ENCODE results near the gene ATPAF1. TPM values are rescaled to one million over a fixed set of nuclear protein-coding genes. Genes with fewer than 3 reads are reported as not detected.

The ATPAF1 gene
- total and polyA plus RNA-seq, 2 donors (not counting 1 experiment from before 2014, with no cell fraction given), result 65.6 to 72.1 TPM

DNA sequence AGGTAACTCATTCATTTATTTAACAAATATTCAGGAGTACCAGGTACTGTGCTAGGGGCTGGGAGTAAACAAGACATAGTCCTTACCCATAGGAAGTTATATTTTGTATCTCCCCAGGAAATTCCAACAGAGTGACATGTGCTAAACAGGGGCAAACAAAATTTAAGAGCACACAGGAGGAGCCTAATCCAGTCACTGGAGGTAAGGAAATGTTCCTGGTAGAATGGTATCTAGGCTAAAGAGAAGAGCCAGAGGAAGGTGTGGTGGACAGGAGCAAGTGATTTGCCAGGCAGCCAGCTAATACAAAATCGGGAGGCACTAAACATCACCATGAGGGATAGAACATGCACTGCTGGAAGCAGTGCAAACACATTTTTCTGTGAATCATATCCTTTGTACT, 13.9 kb upstream of the ATPAF1 start:
- TF ChIP-seq EZH2 (IDR thresholded peaks at IDR 0.05; ENCODE audit: low read length, missing control alignments), result no peak
- TF ChIP-seq, protein P1, sequence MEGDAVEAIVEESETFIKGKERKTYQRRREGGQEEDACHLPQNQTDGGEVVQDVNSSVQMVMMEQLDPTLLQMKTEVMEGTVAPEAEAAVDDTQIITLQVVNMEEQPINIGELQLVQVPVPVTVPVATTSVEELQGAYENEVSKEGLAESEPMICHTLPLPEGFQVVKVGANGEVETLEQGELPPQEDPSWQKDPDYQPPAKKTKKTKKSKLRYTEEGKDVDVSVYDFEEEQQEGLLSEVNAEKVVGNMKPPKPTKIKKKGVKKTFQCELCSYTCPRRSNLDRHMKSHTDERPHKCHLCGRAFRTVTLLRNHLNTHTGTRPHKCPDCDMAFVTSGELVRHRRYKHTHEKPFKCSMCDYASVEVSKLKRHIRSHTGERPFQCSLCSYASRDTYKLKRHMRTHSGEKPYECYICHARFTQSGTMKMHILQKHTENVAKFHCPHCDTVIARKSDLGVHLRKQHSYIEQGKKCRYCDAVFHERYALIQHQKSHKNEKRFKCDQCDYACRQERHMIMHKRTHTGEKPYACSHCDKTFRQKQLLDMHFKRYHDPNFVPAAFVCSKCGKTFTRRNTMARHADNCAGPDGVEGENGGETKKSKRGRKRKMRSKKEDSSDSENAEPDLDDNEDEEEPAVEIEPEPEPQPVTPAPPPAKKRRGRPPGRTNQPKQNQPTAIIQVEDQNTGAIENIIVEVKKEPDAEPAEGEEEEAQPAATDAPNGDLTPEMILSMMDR (conservative IDR thresholded peaks at IDR 0.05 in 1 of 2, IDR thresholded peaks at IDR 0.05 in 1 of 2; ENCODE audit: low read depth in 1 of 2, low read length in 2 of 2), result no peak
- peaks cover 9% of the 10 kb centered on the region for H3K36me3 ChIP-seq (ENCODE audit: control insufficient read depth, insufficient read depth, low read length)
- H2AFZ ChIP-seq (ENCODE audit: low read length), result no peak overlapping the region
- H3K9me3 ChIP-seq (ENCODE audit: control insufficient read depth, insufficient read depth, low read depth, low read length), result no peaks in the 10 kb centered on the region
- DNase-seq (ENCODE audit: low read depth in 2 of 2), result no peak
- no peaks in the 10 kb centered on the region for H3K4me1 ChIP-seq (ENCODE audit: control insufficient read depth, extremely low read depth, insufficient read depth, low read length)
- H3K27ac ChIP-seq (ENCODE audit: insufficient read depth, low read length), result no peak overlapping the region
- no peak overlapping the region for H3K9ac ChIP-seq (ENCODE audit: insufficient read depth, low read length)
- no peaks in the 10 kb centered on the region for H4K20me1 ChIP-seq (ENCODE audit: control insufficient read depth, extremely low read depth, insufficient read depth, low read length)
- H3K4me2 ChIP-seq (ENCODE audit: extremely low read depth, insufficient read depth, low read length), result no peak overlapping the region
- H3K27me3 ChIP-seq (ENCODE audit: control insufficient read depth, insufficient read depth, low read length), result no peaks in the 10 kb centered on the region
- H3K79me2 ChIP-seq (ENCODE audit: control insufficient read depth, insufficient read depth, low read length), result no peaks in the 10 kb centered on the region
- no peak overlapping the region for H3K4me3 ChIP-seq (replicated peaks in 1 of 4; ENCODE audit: control extremely low read depth in 1 of 4, insufficient read depth in 1 of 4, low read depth in 3 of 4, low read length in 4 of 4)

DNA sequence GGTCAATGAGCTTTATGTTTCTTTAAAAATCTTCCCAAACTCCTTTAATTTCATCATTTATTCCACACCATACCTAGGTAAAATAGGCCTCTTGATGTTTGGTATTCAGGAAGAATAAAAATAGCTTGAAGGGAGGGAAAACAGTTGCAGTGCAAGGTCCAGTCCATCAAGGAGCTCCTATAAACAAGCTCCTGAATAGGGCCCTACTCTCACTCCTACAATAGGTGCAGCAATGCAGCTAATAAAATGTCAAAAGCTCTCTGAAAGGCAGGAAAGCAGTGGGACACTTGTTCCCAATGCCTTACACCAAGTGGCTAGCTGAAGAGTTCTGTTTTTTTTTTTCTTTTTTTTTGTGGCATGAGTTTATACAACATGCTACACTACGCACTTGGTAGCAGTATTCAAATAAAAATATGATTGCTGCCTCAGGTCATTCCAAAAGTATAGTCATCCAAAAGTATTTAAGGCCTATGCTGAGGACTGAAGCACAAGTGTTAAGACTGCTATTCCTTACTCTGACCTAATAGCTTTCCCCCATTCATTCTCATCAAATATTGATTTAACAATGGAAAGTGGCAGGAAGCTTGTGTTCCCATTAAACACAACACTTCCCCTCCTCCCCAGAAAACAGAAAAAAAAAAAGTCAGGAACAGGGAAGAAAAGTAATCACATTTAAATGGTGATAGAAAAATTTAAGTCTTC, 13.3 kb upstream of the ATPAF1 start:
- Histone ChIP-seq H3K36me3 (ENCODE audit: control insufficient read depth, insufficient read depth, low read length) (peaks cover 9% of the 10 kb centered on the region), H2AFZ (ENCODE audit: low read length) (no peak overlapping the region), H3K27ac (ENCODE audit: insufficient read depth, low read length) (no peak overlapping the region), H3K4me3 (replicated peaks in 1 of 4; ENCODE audit: control extremely low read depth in 1 of 4, insufficient read depth in 1 of 4, low read depth in 3 of 4, low read length in 4 of 4) (no peak overlapping the region), H3K79me2 (ENCODE audit: control insufficient read depth, insufficient read depth, low read length) (no peaks in the 10 kb centered on the region), H3K4me2 (ENCODE audit: extremely low read depth, insufficient read depth, low read length) (no peak overlapping the region), H3K27me3 (ENCODE audit: control insufficient read depth, insufficient read depth, low read length) (no peaks in the 10 kb centered on the region), H3K9ac (ENCODE audit: insufficient read depth, low read length) (no peak overlapping the region), H4K20me1 (ENCODE audit: control insufficient read depth, extremely low read depth, insufficient read depth, low read length) (no peaks in the 10 kb centered on the region), H3K4me1 (ENCODE audit: control insufficient read depth, extremely low read depth, insufficient read depth, low read length) (no peaks in the 10 kb centered on the region), H3K9me3 (ENCODE audit: control insufficient read depth, insufficient read depth, low read depth, low read length) (no peaks in the 10 kb centered on the region)
- TF ChIP-seq, protein P1 (conservative IDR thresholded peaks at IDR 0.05 in 1 of 2, IDR thresholded peaks at IDR 0.05 in 1 of 2; ENCODE audit: low read depth in 1 of 2, low read length in 2 of 2), result no peak
- TF ChIP-seq EZH2 (IDR thresholded peaks at IDR 0.05; ENCODE audit: low read length, missing control alignments), result no peak
- no peak for DNase-seq (ENCODE audit: low read depth in 2 of 2)

DNA sequence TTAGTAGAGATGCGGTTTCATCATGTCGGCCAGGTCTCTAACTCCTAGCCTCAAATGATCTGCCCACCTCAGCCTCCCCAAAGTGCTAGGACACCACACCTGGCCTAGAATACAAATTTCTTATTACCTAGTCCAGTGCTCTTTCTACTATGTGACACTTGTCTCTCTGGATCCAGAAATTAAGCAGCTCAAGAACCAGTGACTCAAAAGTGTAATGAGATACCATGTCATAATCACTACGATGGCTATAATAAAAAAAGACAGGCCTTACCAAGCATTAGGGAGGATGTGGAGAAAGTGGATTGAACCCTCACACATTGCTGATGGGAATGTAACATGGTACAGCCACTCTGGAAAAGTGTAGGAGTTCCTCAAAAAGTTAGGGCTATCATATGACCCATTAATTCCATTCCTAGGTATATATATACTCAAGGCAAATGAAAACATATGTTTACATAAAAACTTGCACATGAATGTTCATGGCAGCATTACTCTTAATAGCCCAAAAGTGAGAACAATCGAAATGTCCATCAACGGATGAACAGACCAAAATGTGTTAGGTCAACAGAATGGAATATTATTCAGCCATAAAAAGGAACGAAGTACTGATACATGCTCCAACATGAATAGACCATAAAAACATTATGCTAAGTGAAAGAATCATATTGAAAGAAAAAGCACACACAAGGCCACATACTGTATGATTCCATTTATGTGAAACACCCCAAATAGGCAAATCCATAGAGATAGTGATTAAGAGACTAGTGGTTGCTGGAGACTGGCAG, 11.8 kb upstream of the ATPAF1 start:
- no peak overlapping the region for H2AFZ ChIP-seq (ENCODE audit: low read length)
- no peak overlapping the region for H3K4me3 ChIP-seq (replicated peaks in 1 of 4; ENCODE audit: control extremely low read depth in 1 of 4, insufficient read depth in 1 of 4, low read depth in 3 of 4, low read length in 4 of 4)
- DNase-seq (ENCODE audit: low read depth in 2 of 2), result no peak
- TF ChIP-seq EZH2 (IDR thresholded peaks at IDR 0.05; ENCODE audit: low read length, missing control alignments), result no peak
- TF ChIP-seq, protein P1 (conservative IDR thresholded peaks at IDR 0.05 in 1 of 2, IDR thresholded peaks at IDR 0.05 in 1 of 2; ENCODE audit: low read depth in 1 of 2, low read length in 2 of 2), result no peak
- no peaks in the 10 kb centered on the region for H4K20me1 ChIP-seq (ENCODE audit: control insufficient read depth, extremely low read depth, insufficient read depth, low read length)
- H3K4me1 ChIP-seq (ENCODE audit: control insufficient read depth, extremely low read depth, insufficient read depth, low read length), result no peaks in the 10 kb centered on the region
- no peak overlapping the region for H3K9ac ChIP-seq (ENCODE audit: insufficient read depth, low read length)
- no peak overlapping the region for H3K27ac ChIP-seq (ENCODE audit: insufficient read depth, low read length)
- no peaks in the 10 kb centered on the region for H3K79me2 ChIP-seq (ENCODE audit: control insufficient read depth, insufficient read depth, low read length)
- H3K9me3 ChIP-seq (ENCODE audit: control insufficient read depth, insufficient read depth, low read depth, low read length), result no peaks in the 10 kb centered on the region
- no peak overlapping the region for H3K4me2 ChIP-seq (ENCODE audit: extremely low read depth, insufficient read depth, low read length)
- H3K36me3 ChIP-seq (ENCODE audit: control insufficient read depth, insufficient read depth, low read length), result peaks cover 9% of the 10 kb centered on the region
- H3K27me3 ChIP-seq (ENCODE audit: control insufficient read depth, insufficient read depth, low read length), result no peaks in the 10 kb centered on the region

All from fibroblast of lung (primary cell).